Rectal smooth muscle tissue (tissue), 1 donor: ENCODE data around the gene LPGAT1.
"Not testable (repeated sequence)": the region's sequence is repeated elsewhere in the genome, so short reads cannot be mapped to it uniquely, and the experiment has no call there.

Experiments used
- H3K27ac ChIP-seq: one replicate; pipeline ENCODE4 v1.7.0; 2013; ENCODE audit warnings: low read depth, low read length, inconsistent platforms
- H3K27me3 ChIP-seq: one replicate; pipeline ENCODE4 v1.7.0; 2013; ENCODE audit warnings: low read length; ENCODE audit not compliant: control insufficient read depth, insufficient read depth
- H3K36me3 ChIP-seq: one replicate; pipeline ENCODE4 v1.7.0; 2013; ENCODE audit warnings: low read length; ENCODE audit not compliant: control insufficient read depth, insufficient read depth
- H3K4me1 ChIP-seq: one replicate; pipeline ENCODE4 v1.7.0; 2013; ENCODE audit warnings: low read length; ENCODE audit not compliant: control insufficient read depth, insufficient read depth
- H3K4me3 ChIP-seq: one replicate; pipeline ENCODE4 v1.7.0; 2013; ENCODE audit warnings: low read length
- H3K9ac ChIP-seq: one replicate; pipeline ENCODE4 v1.7.0; 2013; ENCODE audit warnings: low read length

The LPGAT1 gene

DNA sequence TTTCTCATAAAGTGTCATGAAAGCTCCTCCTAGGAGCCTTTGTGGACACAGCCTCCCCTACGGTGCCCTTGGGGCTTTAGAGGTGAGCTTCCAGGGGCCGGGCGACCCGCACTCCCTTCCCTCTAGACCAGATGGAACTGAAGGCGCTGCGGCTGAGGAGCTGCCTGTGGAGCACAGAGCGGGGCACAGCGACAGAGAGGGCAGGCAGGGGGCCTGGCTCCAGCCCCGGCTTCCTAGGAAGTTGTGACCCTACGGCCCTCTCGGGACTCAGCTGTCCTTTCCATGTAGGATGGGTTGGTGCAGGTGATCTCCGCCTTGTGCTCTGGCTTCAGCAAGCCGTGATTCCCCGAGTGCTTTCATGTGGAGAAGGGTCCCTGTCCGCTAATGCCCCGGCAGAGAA, 131.5 kb downstream of the LPGAT1 start:
- no peak overlapping the region for H3K27ac ChIP-seq
- no peak overlapping the region for H3K4me3 ChIP-seq
- H3K9ac ChIP-seq = no peak overlapping the region
- no peaks in the 10 kb centered on the region for H3K4me1 ChIP-seq
- no peaks in the 10 kb centered on the region for H3K27me3 ChIP-seq
- no peaks in the 10 kb centered on the region for H3K36me3 ChIP-seq

DNA sequence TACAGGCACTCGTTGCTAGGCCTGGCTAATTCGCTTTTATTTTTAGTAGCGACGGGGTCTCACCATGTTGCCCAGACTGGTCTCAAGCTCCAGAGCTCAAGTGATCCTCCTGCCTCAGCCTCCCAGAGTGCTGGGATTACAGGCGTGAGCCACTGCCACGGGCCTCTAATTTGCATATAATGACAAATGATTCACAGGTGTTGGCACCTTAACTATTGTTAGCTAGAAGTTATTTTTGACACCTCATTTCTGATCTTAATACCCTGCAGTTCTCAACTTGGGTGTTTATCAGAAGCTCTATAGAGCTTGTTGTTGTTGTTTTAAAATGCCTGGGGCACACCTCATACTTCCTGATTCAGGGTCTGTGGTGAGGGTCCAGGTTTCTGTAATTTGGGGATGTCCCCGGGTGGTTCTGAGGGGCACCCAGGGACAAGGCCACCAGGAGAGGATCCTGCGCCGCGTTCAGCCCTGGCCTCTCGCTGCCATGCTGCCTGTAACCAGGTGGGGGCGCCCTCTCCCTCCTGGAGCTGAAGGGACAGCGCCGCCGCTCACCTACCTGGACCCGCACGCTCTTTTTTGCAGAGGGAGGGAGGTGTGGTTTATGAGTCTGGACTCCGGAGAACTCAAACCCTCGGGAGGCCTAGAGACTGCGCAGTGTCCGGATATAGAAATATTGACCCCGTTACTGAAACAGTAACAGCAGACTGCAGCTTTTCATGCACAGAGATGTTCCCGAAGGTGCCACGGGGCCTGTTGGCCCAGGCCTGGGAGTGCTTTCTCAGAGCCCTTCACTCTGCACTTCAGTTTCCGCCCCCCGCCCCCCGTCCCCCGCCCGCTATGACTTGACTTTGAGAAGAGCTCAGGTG, 132.2 kb downstream of the LPGAT1 start:
- H3K27ac ChIP-seq = no peak overlapping the region
- no peak overlapping the region for H3K9ac ChIP-seq
- no peaks in the 10 kb centered on the region for H3K4me1 ChIP-seq
- H3K27me3 ChIP-seq = no peaks in the 10 kb centered on the region
- no peaks in the 10 kb centered on the region for H3K36me3 ChIP-seq
- H3K4me3 ChIP-seq = peak overlapping the region; percentile 14

DNA sequence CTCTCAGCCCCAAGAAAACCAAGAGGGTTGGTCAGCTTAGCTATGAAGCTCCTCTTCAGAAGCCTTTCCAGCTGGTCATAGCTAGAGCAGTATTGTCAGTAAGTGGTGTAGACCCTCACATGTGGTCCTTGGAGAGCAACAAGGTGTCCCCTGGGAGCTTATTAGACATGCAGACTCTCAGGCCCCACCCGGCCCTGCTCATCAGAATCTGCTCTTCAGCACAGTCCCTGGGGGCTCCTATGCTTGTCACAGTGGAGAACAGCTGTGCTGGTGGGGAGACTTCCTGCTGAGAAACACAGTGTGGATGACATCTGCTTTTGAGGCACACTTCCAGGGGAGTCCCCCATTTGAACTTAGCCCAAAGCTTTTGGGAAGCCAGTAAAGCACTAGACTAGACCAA, 133.2 kb downstream of the LPGAT1 start:
- Histone ChIP-seq H3K4me1 (no peaks in the 10 kb centered on the region), H3K36me3 (no peaks in the 10 kb centered on the region), H3K4me3 (no peak overlapping the region), H3K9ac (no peak overlapping the region), H3K27ac (no peak overlapping the region), H3K27me3 (no peaks in the 10 kb centered on the region)

DNA sequence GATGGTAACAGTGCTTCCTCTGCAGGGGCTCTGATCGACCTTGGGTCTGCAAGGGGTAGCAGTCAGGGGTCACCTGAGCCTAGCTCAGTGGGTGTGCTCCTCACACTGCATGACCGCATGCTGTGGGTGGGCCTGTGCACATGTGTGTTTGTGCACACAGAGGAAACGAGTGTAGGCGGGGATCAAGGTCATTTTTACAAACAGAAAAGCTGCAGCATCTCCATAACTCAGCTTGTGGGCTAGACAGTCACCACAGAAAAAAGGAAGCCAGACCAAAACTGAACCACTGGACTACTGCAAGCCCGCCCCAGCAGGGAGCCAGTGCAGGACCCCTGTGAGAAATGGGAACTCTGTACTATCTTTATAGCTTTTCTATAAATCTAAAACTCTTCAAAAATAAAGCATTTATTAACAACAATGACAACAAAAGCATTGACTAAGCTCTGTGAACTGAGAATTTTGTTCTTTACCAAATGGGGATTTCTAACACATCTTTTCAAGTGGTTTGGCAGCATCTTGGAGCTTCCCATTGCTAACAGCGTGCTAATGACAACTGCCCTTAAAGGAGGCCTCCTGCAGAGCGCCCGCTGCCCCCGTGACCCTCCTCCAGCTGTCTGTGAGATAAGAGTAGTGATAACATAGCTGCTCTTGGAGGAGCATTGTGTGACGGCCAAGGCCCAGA, 135.3 kb downstream of the LPGAT1 start:
- Histone ChIP-seq H3K27ac (no peak overlapping the region), H3K36me3 (no peaks in the 10 kb centered on the region), H3K27me3 (no peaks in the 10 kb centered on the region), H3K4me3 (no peak overlapping the region), H3K9ac (no peak overlapping the region), H3K4me1 (no peaks in the 10 kb centered on the region)

DNA sequence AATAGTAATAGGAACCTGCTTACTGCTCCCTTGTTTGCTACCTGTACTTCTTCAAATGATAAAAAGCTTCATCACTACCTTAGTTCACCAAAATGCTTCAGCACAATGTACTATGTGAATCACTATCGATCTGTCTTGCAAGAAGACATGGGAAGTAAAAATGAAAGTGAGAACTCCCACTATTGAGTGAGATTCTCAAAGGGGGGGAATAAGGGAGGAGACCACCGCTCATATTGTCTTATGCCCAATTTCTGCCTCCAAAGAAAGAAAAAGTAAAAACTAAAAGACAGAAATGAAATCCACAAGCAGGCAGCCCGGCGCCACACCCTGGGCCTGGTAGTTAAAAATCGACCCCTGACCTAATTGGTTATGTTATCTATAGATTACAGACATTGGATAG, 136.7 kb downstream of the LPGAT1 start:
- H3K27me3 ChIP-seq, H3K36me3 ChIP-seq, H3K4me3 ChIP-seq, H3K9ac ChIP-seq, H3K27ac ChIP-seq, H3K4me1 ChIP-seq: not testable (repeated sequence)
